HG03442 (cell line): Measurements from ENCODE around the gene AP5S1.
A peak's percentile ranks its signal among the peaks of the same experiment; 100 is the strongest.
"Not testable (repeated sequence)": the region's sequence is repeated elsewhere in the genome, so short reads cannot be mapped to it uniquely, and the experiment has no call there.

ENCODE experiments used
- ATAC-seq: cut with Tn5 transposase; IDR thresholded peaks from one replicate; pipeline ENCODE4 v1.9.1; 2021; ENCODE audit warnings: mild to moderate bottlenecking, moderate library complexity; ENCODE audit not compliant: unreplicated experiment

Gene AP5S1

GRCh38 chr20:3789201-3789600 lies 31.1 kb upstream of the AP5S1 start:
- ATAC-seq = not testable (repeated sequence)

GRCh38 chr20:3794168-3794567 lies 26.2 kb upstream of the AP5S1 start:
- ATAC-seq = not testable (repeated sequence)

GRCh38 chr20:3794701-3795420 lies 25.5 kb upstream of the AP5S1 start:
- ATAC-seq = no peak

GRCh38 chr20:3795511-3796468 lies 24.6 kb upstream of the AP5S1 start, which contains the start of gene CDC25B:
CDC25B (plus strand) TSS chr20:3796310; CDS start chr20:3796532, 222 bp downstream.
- peak; percentile 65 for ATAC-seq

GRCh38 chr20:3796477-3797225 lies 23.7 kb upstream of the AP5S1 start:
- peak; percentile 8 for ATAC-seq

GRCh38 chr20:3797226-3797545 lies 23.2 kb upstream of the AP5S1 start:
- no peak for ATAC-seq

- no peak for ATAC-seq
Observed at GRCh38 chr20:3797592-3798372, 22.6 kb upstream of the AP5S1 start.

GRCh38 chr20:3798373-3798768 lies 22.0 kb upstream of the AP5S1 start:
- no peak for ATAC-seq

- no peak for ATAC-seq
Observed at GRCh38 chr20:3798908-3799248, 21.5 kb upstream of the AP5S1 start.

- ATAC-seq = no peak
Observed at GRCh38 chr20:3800256-3800877, 20.0 kb upstream of the AP5S1 start.

- no peak for ATAC-seq
Observed at GRCh38 chr20:3800878-3801260, 19.5 kb upstream of the AP5S1 start.

GRCh38 chr20:3801299-3801698 lies 19.0 kb upstream of the AP5S1 start:
- no peak for ATAC-seq

- ATAC-seq = no peak
Observed at GRCh38 chr20:3801846-3802245, 18.5 kb upstream of the AP5S1 start.

GRCh38 chr20:3802524-3803239 lies 17.7 kb upstream of the AP5S1 start:
- no peak for ATAC-seq

- ATAC-seq = no peak
Observed at GRCh38 chr20:3803289-3803688, 17.1 kb upstream of the AP5S1 start.

- ATAC-seq = no peak
Observed at GRCh38 chr20:3803854-3804253, 16.5 kb upstream of the AP5S1 start.

- no peak for ATAC-seq
Observed at GRCh38 chr20:3804254-3804751, 16.0 kb upstream of the AP5S1 start.

GRCh38 chr20:3804781-3805180 lies 15.6 kb upstream of the AP5S1 start:
- no peak for ATAC-seq

- no peak for ATAC-seq
Observed at GRCh38 chr20:3808544-3808943, 11.8 kb upstream of the AP5S1 start.
